ENCODE data around the gene MRPS5.

The MRPS5 gene

GRCh38 chr2:95049961-95050360 lies 71.6 kb downstream of the MRPS5 start:
- Mint-ChIP-seq H3K36me3 (ENCODE audit: low read depth) (no peaks in the 10 kb centered on the region), H3K9me3 (no peaks in the 10 kb centered on the region), H3K4me1 (no peaks in the 10 kb centered on the region), H3K27me3 (ENCODE audit: low read depth) (peaks cover 31% of the 10 kb centered on the region), H3K4me3 (no peak overlapping the region), H3K27ac (peak overlapping the region in 1 of 3 experiments; percentile 23)
- no peak for TF ChIP-seq CTCF (IDR thresholded peaks at IDR 0.05; ENCODE audit: unreplicated experiment in 3 of 3)

GRCh38 chr2:95049683-95049955 lies 72.0 kb downstream of the MRPS5 start:
- no peak overlapping the region for H3K4me3 Mint-ChIP-seq

GRCh38 chr2:95048825-95049682 lies 72.6 kb downstream of the MRPS5 start:
- Mint-ChIP-seq H3K27me3 (ENCODE audit: low read depth) (peaks cover 30% of the 10 kb centered on the region), H3K9me3 (no peaks in the 10 kb centered on the region), H3K4me3 (no peak overlapping the region), H3K27ac (peak overlapping the region in 1 of 3 experiments; percentile 42), H3K4me1 (peaks cover 5% of the 10 kb centered on the region), H3K36me3 (ENCODE audit: low read depth) (no peaks in the 10 kb centered on the region)
- TF ChIP-seq CTCF (IDR thresholded peaks at IDR 0.05; ENCODE audit: unreplicated experiment in 3 of 3) = no peak

More at GRCh38 chr2:95049683-95049955, 72.0 kb downstream of the MRPS5 start:
- Mint-ChIP-seq H3K36me3 (ENCODE audit: low read depth) (no peaks in the 10 kb centered on the region), H3K27me3 (ENCODE audit: low read depth) (peaks cover 31% of the 10 kb centered on the region), H3K27ac (no peak overlapping the region), H3K9me3 (no peaks in the 10 kb centered on the region), H3K4me1 (no peaks in the 10 kb centered on the region)
- no peak for TF ChIP-seq CTCF (IDR thresholded peaks at IDR 0.05; ENCODE audit: unreplicated experiment in 3 of 3)

GRCh38 chr2:95047629-95048510 lies 73.7 kb downstream of the MRPS5 start:
- Mint-ChIP-seq H3K4me1 (peaks cover 17% of the 10 kb centered on the region), H3K27me3 (ENCODE audit: low read depth) (peaks cover 32% of the 10 kb centered on the region)
- TF ChIP-seq CTCF (IDR thresholded peaks at IDR 0.05; ENCODE audit: unreplicated experiment in 3 of 3) = no peak

GRCh38 chr2:95046371-95047112 lies 75.1 kb downstream of the MRPS5 start:
- Mint-ChIP-seq H3K4me3 (no peak overlapping the region), H3K36me3 (ENCODE audit: low read depth) (no peaks in the 10 kb centered on the region), H3K4me1 (peaks cover 22% of the 10 kb centered on the region), H3K9me3 (no peaks in the 10 kb centered on the region), H3K27ac (peak overlapping the region in 1 of 3 experiments; percentile 9), H3K27me3 (ENCODE audit: low read depth) (peaks cover 32% of the 10 kb centered on the region)
- TF ChIP-seq CTCF (IDR thresholded peaks at IDR 0.05; ENCODE audit: unreplicated experiment in 3 of 3) = no peak

More at GRCh38 chr2:95047629-95048510, 73.7 kb downstream of the MRPS5 start:
- H3K4me3 Mint-ChIP-seq = no peak overlapping the region
- no peaks in the 10 kb centered on the region for H3K36me3 Mint-ChIP-seq (ENCODE audit: low read depth)
- H3K9me3 Mint-ChIP-seq = no peaks in the 10 kb centered on the region
- H3K27ac Mint-ChIP-seq = peak overlapping the region in 1 of 3 experiments; percentile 46

Data from nephron (organoid).